ENCODE measurements around the gene LIMA1. TPM values are rescaled to one million over a fixed set of nuclear protein-coding genes. Genes with fewer than 3 reads are reported as not detected.
"Not testable (repeated sequence)": the region's sequence is repeated elsewhere in the genome, so short reads cannot be mapped to it uniquely, and the experiment has no call there.

The LIMA1 gene
- total RNA-seq, 3 donors from 2014 or later = 128 to 162 (median 156) TPM

DNA sequence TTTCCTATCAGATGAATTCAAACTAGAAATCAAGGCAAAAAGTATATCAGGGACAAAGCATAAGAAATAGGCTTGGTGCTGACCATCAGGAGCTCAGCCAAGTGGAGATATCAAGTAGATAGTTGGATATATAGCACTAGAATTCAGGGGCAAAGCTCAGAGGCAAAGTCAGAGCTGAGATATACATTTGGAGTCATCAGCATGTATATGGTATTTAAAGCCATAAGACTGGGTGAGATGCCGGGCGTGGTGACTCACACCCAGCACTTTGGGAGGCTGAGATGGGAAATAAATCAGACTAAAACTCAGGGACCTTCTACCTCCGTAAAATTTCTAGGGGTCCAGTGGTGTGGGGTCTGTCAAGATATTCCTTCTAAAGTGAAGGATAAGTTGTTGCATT lies 38.9 kb upstream of the LIMA1 start:
- Histone ChIP-seq H3K36me3 (no peaks in the 10 kb centered on the region), H3K27me3 (no peaks in the 10 kb centered on the region), H3K4me3 (no peak overlapping the region), H3K4me1 (peaks cover 0 to 3% of the 10 kb centered on the region in 2 donors), H3K9me3 (no peaks in the 10 kb centered on the region), H3K27ac (no peak overlapping the region)
- DNase-seq (ENCODE audit: low spot score in 2 of 2) = no peak
- intact Hi-C loops (cut with DNase I; ENCODE audit: low total_unique reads) = no loop called here
- TF ChIP-seq, protein P1, sequence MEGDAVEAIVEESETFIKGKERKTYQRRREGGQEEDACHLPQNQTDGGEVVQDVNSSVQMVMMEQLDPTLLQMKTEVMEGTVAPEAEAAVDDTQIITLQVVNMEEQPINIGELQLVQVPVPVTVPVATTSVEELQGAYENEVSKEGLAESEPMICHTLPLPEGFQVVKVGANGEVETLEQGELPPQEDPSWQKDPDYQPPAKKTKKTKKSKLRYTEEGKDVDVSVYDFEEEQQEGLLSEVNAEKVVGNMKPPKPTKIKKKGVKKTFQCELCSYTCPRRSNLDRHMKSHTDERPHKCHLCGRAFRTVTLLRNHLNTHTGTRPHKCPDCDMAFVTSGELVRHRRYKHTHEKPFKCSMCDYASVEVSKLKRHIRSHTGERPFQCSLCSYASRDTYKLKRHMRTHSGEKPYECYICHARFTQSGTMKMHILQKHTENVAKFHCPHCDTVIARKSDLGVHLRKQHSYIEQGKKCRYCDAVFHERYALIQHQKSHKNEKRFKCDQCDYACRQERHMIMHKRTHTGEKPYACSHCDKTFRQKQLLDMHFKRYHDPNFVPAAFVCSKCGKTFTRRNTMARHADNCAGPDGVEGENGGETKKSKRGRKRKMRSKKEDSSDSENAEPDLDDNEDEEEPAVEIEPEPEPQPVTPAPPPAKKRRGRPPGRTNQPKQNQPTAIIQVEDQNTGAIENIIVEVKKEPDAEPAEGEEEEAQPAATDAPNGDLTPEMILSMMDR (IDR thresholded peaks at IDR 0.05) = no peak
- TF ChIP-seq POLR2A (IDR thresholded peaks at IDR 0.05) (no peak), POLR2AphosphoS5 (IDR thresholded peaks at IDR 0.05) (no peak)

DNA sequence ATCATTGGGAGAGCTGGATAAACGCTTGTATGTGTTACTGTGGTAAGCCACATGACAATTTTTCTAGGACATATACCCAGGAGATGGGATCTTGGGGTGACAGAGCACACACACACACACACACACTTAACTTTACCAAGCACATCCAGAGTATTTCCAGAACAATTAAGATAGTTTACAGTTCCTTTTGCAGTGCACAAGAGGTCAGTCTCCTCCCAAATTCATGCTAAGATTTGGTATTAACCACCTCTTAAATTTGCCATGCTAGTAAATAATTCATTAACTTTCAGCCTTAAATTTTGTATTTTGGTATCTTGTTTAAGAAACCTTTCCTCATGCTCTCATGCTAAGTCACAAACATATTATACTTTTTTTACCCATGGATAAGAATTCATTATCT lies 33.9 kb upstream of the LIMA1 start:
- no peak for TF ChIP-seq POLR2A (IDR thresholded peaks at IDR 0.05)
- TF ChIP-seq POLR2AphosphoS5 (IDR thresholded peaks at IDR 0.05) = no peak
- TF ChIP-seq, protein P1 (IDR thresholded peaks at IDR 0.05) = no peak
- no peaks in the 10 kb centered on the region for H3K36me3 ChIP-seq
- H3K27ac ChIP-seq = no peak overlapping the region
- no peak overlapping the region for H3K4me3 ChIP-seq
- intact Hi-C loops (cut with DNase I; ENCODE audit: low total_unique reads) = no loop called here
- H3K4me1 ChIP-seq = no peaks in the 10 kb centered on the region
- H3K9me3 ChIP-seq = no peaks in the 10 kb centered on the region
- no peak for DNase-seq (ENCODE audit: low spot score in 2 of 2)
- H3K27me3 ChIP-seq = no peaks in the 10 kb centered on the region

DNA sequence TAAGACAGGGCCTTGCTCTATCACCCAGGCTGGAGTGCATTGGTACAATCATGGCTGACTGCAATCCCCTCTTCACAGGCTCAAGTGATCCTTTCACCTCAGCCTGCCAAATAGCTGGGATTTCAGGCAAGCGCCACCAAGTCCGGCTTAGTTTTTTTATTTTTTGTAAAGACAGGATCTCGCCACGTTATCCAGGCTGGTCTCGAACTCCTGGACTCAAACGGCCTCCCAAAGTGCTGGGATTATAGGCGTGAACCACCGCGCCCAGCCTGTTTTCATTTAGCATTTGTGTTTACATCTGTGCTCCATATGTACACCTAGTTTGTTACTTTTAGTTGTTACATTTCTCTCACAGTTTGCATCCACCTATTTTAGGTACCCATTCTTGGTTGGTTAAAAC lies 32.5 kb upstream of the LIMA1 start:
- no peaks in the 10 kb centered on the region for H3K27me3 ChIP-seq
- TF ChIP-seq POLR2AphosphoS5 (IDR thresholded peaks at IDR 0.05) (no peak), POLR2A (IDR thresholded peaks at IDR 0.05) (no peak)
- TF ChIP-seq, protein P1 (IDR thresholded peaks at IDR 0.05) = no peak
- intact Hi-C loops (cut with DNase I; ENCODE audit: low total_unique reads) = no loop called here
- no peaks in the 10 kb centered on the region for H3K4me1 ChIP-seq
- H3K27ac ChIP-seq = no peak overlapping the region
- H3K36me3 ChIP-seq = no peaks in the 10 kb centered on the region
- H3K4me3 ChIP-seq = no peak overlapping the region
- no peaks in the 10 kb centered on the region for H3K9me3 ChIP-seq
- DNase-seq (ENCODE audit: low spot score in 2 of 2) = no peak

DNA sequence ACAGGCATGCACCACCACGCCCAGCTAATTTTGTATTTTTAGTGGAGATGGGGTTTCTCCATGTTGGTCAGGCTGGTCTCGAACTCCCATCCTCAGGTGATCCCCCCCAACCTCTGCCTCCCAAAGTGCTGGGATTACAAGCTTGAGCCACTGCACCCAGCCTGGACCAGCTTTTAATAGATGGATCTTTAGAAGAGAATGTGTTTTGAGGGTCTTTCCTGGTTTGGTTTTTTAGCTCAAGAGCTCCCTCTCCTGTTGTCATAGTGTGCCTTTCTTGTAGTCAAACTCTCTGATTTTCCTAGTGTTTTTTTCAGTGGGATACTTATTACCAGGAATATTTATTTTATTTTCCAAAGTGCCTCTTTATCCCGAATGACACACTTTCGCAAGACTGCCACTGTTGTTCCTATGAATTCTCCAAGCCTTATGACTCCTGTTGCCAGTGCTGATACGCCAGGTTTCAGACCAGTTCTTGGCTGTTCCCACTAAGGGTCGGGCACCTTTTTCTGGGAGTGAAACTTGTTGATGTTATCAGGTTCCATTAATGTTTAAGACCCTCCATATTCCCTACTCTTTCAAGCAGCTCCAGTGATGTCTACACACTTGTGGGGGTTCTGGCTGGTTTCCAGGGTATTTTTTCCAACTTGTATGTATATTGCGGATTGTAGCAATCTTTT lies 31.5 kb upstream of the LIMA1 start:
- H3K9me3 ChIP-seq = no peaks in the 10 kb centered on the region
- DNase-seq (ENCODE audit: low spot score in 2 of 2) = no peak
- intact Hi-C loops (cut with DNase I; ENCODE audit: low total_unique reads) = no loop called here
- H3K27me3 ChIP-seq = no peaks in the 10 kb centered on the region
- H3K36me3 ChIP-seq = no peaks in the 10 kb centered on the region
- no peak overlapping the region for H3K4me3 ChIP-seq
- no peaks in the 10 kb centered on the region for H3K4me1 ChIP-seq
- H3K27ac ChIP-seq = no peak overlapping the region
- TF ChIP-seq, protein P1 (IDR thresholded peaks at IDR 0.05) = peak in 2 of 3 donors; percentile 44 to 65
- TF ChIP-seq POLR2A (IDR thresholded peaks at IDR 0.05) = no peak

DNA sequence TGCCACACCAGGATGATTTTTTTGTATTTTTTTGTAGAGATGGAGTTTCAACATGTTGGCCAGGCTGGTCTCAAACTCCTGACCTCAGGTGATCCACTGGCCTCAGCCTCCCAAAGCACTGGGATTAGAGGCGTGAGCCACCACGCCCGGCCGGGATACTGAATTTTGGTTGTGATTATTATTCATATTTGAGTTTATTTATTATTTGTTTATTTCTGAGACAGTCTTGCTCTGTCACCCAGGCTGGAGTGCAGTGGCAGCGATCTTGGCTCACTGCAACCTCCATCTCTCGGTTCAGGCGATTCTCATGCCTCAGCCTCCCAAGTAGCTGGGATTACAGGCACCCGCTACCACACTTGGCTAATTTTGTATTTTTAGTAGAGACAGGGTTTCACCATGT lies 30.7 kb upstream of the LIMA1 start:
- H3K9me3 ChIP-seq; intact Hi-C loops (cut with DNase I; ENCODE audit: low total_unique reads); H3K4me3 ChIP-seq; DNase-seq (ENCODE audit: low spot score in 2 of 2); H3K27me3 ChIP-seq; H3K27ac ChIP-seq; H3K36me3 ChIP-seq; H3K4me1 ChIP-seq: not testable (repeated sequence)
